ENCODE results near the gene PREX1. TPM values are rescaled to one million over a fixed set of nuclear protein-coding genes. Genes with fewer than 3 reads are reported as not detected.

The PREX1 gene
- total RNA-seq, 1 experiment from 2014 or later = 20.0 TPM

DNA sequence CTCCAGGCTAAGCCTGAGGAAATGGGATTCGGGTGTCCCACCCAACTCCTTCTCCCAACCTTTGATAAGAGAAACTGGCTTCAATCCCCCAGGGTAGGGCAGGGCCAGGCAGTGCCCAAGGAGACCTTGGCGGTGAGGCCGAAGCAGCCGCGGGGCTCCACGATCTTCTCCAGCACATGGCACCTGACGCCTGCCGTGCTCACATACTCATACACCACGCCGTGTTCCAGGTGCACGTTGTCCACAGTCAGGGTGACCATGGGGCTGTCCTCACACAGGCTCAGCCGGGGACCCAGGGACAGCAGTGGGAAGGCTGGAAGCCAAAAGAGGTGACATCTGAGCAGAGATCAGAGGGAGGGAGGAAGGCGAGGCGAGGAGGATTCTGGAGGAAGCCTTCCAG lies 176.5 kb downstream of the PREX1 start:
- Histone ChIP-seq H3K36me3 (ENCODE audit: control insufficient read depth, insufficient read depth, low read length) (no peaks in the 10 kb centered on the region), H3K9me3 (ENCODE audit: control insufficient read depth, insufficient read depth, low read depth, low read length) (no peaks in the 10 kb centered on the region), H3K4me1 (ENCODE audit: control insufficient read depth, insufficient read depth, low read length) (no peaks in the 10 kb centered on the region), H3K27me3 (ENCODE audit: control insufficient read depth, insufficient read depth, low read length) (no peaks in the 10 kb centered on the region), H3K4me3 (ENCODE audit: low read depth in 2 of 2, low read length in 2 of 2) (no peak overlapping the region), H3K27ac (ENCODE audit: low read length) (no peak overlapping the region)
- ATAC-seq (no peak), DNase-seq (ENCODE audit: low read depth, low spot score) (no peak)
- in situ Hi-C loops (cut with HindIII; ENCODE audit: low pct_unique_long_range_greater_than_20kb, low sequenced_read_pairs) = no loop called here
- intact Hi-C loops (cut with micrococcal nuclease; ENCODE audit: unreplicated experiment) = no loop called here
- BruUV-seq (replicated peaks) = no TSS peak
- ChIA-PET POLR2A (no interaction called here), CTCF (no interaction called here)
- no peak for TF ChIP-seq SIN3A (IDR thresholded peaks at IDR 0.05; ENCODE audit: borderline replicate concordance, insufficient read depth, low read depth, low read length)
- no peak for TF ChIP-seq TCF7L2 (IDR thresholded peaks at IDR 0.05; ENCODE audit: low read depth, low read length)
- TF ChIP-seq, protein P1, sequence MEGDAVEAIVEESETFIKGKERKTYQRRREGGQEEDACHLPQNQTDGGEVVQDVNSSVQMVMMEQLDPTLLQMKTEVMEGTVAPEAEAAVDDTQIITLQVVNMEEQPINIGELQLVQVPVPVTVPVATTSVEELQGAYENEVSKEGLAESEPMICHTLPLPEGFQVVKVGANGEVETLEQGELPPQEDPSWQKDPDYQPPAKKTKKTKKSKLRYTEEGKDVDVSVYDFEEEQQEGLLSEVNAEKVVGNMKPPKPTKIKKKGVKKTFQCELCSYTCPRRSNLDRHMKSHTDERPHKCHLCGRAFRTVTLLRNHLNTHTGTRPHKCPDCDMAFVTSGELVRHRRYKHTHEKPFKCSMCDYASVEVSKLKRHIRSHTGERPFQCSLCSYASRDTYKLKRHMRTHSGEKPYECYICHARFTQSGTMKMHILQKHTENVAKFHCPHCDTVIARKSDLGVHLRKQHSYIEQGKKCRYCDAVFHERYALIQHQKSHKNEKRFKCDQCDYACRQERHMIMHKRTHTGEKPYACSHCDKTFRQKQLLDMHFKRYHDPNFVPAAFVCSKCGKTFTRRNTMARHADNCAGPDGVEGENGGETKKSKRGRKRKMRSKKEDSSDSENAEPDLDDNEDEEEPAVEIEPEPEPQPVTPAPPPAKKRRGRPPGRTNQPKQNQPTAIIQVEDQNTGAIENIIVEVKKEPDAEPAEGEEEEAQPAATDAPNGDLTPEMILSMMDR (IDR thresholded peaks at IDR 0.05) = no peak
- TF ChIP-seq POLR2AphosphoS5 (IDR thresholded peaks at IDR 0.05; ENCODE audit: low read depth, low read length) = no peak
- TF ChIP-seq, protein P2, sequence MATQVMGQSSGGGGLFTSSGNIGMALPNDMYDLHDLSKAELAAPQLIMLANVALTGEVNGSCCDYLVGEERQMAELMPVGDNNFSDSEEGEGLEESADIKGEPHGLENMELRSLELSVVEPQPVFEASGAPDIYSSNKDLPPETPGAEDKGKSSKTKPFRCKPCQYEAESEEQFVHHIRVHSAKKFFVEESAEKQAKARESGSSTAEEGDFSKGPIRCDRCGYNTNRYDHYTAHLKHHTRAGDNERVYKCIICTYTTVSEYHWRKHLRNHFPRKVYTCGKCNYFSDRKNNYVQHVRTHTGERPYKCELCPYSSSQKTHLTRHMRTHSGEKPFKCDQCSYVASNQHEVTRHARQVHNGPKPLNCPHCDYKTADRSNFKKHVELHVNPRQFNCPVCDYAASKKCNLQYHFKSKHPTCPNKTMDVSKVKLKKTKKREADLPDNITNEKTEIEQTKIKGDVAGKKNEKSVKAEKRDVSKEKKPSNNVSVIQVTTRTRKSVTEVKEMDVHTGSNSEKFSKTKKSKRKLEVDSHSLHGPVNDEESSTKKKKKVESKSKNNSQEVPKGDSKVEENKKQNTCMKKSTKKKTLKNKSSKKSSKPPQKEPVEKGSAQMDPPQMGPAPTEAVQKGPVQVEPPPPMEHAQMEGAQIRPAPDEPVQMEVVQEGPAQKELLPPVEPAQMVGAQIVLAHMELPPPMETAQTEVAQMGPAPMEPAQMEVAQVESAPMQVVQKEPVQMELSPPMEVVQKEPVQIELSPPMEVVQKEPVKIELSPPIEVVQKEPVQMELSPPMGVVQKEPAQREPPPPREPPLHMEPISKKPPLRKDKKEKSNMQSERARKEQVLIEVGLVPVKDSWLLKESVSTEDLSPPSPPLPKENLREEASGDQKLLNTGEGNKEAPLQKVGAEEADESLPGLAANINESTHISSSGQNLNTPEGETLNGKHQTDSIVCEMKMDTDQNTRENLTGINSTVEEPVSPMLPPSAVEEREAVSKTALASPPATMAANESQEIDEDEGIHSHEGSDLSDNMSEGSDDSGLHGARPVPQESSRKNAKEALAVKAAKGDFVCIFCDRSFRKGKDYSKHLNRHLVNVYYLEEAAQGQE (IDR thresholded peaks at IDR 0.05; ENCODE audit: insufficient read depth in 1 of 2, low read depth in 2 of 2, low read length in 1 of 2) = no peak

DNA sequence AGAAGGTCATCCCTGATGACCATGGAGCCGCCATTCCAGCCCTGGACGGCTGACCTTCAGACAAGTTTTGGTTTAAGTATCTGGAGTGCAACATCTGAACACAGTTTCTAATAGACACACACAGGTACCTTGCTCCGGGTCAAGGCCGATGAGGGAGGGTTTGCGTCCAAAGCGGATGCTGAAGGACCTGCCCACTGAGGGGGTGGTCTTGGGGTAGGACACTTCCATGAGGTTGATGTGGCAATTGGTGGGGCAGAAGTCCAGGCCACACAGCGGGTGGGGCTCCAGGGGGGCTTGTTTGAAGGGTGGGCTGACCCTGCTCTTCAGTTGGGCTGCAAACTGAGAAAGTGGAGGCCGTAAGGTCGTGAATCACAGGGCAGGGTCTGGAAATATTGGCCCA lies 177.9 kb downstream of the PREX1 start:
- no peak for DNase-seq (ENCODE audit: low read depth, low spot score)
- Histone ChIP-seq H3K4me1 (ENCODE audit: control insufficient read depth, insufficient read depth, low read length) (no peaks in the 10 kb centered on the region), H3K27ac (ENCODE audit: low read length) (no peak overlapping the region), H3K4me3 (ENCODE audit: low read depth in 2 of 2, low read length in 2 of 2) (no peak overlapping the region), H3K36me3 (ENCODE audit: control insufficient read depth, insufficient read depth, low read length) (no peaks in the 10 kb centered on the region), H3K27me3 (ENCODE audit: control insufficient read depth, insufficient read depth, low read length) (no peaks in the 10 kb centered on the region), H3K9me3 (ENCODE audit: control insufficient read depth, insufficient read depth, low read depth, low read length) (no peaks in the 10 kb centered on the region)
- no peak for ATAC-seq
- CTCF ChIA-PET = no interaction called here
- in situ Hi-C loops (cut with HindIII; ENCODE audit: low pct_unique_long_range_greater_than_20kb, low sequenced_read_pairs) (no loop called here), intact Hi-C loops (cut with micrococcal nuclease; ENCODE audit: unreplicated experiment) (no loop called here)
- no peak for TF ChIP-seq TCF7L2 (IDR thresholded peaks at IDR 0.05; ENCODE audit: low read depth, low read length)
- TF ChIP-seq, protein P1 (IDR thresholded peaks at IDR 0.05) = no peak
- POLR2A ChIA-PET = interaction anchor here (0.7 to 1.0 kb wide), 2 partner anchors 247 to 381 kb away, joined by 3 read pairs; no protein-coding TSS in a partner anchor
- no TSS peak for BruUV-seq (replicated peaks)

Measured in Panc1 (cell line).